ENCODE measurements around the gene NDUFB1.

Gene NDUFB1

DNA sequence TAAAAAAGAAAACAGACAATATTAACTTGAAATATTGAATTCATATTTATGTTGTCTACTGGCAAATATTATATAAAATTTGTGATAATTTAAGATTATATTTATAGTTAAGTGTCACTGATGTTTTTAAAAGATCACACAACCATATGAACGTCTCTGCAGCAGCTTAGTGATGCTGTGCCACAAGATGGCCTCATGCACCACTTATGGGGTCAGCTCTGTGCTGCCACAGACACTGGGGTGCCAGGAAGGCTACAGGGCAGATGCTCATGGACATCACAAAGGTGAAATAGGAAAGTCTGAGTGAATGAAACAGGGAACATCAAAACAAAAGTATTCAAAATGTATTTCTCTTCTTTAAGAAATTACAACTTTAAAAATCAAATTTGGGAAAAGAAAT, 28.2 kb downstream of the NDUFB1 start:
- no peak for DNase-seq

DNA sequence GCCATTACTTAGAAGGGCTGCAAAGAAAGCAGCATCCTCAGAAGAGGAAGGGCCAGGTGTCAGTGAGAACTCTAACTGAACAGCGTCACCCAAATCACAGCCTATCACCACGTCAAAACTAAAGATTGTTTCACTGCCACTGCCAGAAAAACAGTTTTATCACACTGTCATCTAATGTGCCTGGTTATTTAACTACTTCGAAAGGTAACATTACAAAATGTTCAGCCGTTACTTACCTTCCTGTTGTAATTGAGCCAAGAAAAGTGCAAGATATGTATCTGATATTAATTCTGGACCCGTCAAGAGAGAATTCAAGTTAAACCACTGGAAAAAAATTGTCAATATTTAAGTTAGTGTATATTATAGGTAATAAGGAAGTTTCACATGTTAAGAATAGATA, 33.0 kb downstream of the NDUFB1 start:
- no peak for DNase-seq

DNA sequence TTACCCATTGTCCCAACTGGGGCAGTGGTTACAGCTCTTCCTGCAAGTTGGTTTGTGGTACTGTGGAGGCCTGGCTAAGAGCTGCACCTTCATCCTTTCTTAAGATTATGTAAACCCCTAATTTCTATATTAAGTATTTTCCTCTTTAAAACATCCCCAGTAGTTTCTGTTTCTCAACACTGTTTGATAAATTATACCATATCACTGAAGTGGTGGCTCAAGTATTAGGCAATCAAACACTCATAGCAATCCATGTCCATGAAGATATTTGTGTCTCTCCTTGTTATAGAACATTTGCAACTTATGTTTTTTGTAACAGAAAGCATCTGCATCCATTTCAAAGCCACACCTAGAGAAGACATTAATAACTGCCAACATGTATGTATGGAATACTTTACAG, 47.0 kb downstream of the NDUFB1 start:
- DNase-seq, result no peak

All from stimulated activated CD4-positive, alpha-beta T cell treated with anti-CD3 and anti-CD28 coated beads, Interleukin-4, amount 100 ng/mL, for 4 hours (primary cell).